Dendritic cell treated with granulocyte-macrophage colony-stimulating factor and Interleukin-4, amounts not matched to agents 40 ng/mL and 50 ng/mL, for 4 days (primary cell): ENCODE data around the gene GADL1.

Experiments
- H3K27ac Mint-ChIP-seq: one replicate; pipeline ENCODE4 v1.8.0; 2022; ENCODE audit warnings: mild to moderate bottlenecking, mixed read lengths
- H3K27me3 Mint-ChIP-seq: one replicate; pipeline ENCODE4 v1.8.0; 2022; ENCODE audit warnings: mild to moderate bottlenecking, mixed read lengths
- H3K36me3 Mint-ChIP-seq: one replicate; pipeline ENCODE4 v1.8.0; 2022; ENCODE audit warnings: low read depth, mixed read lengths
- H3K4me1 Mint-ChIP-seq: one replicate; pipeline ENCODE4 v1.8.0; 2022; ENCODE audit warnings: low read depth, mixed read lengths
- H3K4me3 Mint-ChIP-seq: one replicate; pipeline ENCODE4 v1.8.0; 2022; ENCODE audit warnings: mild to moderate bottlenecking, moderate library complexity, mixed read lengths
- H3K9me3 Mint-ChIP-seq: one replicate; pipeline ENCODE4 v1.8.0; 2022; ENCODE audit warnings: mixed read lengths
- intact Hi-C: fragments of 100-400 bp; cut with micrococcal nuclease; formaldehyde crosslinking; loops from one replicate; pipeline ENCODE4 v1.15.0; 2022

GADL1 gene

GRCh38 chr3:30677347-30677685, 217.1 kb downstream of the GADL1 start:
- H3K27ac Mint-ChIP-seq: no peak overlapping the region
- peaks cover 71% of the 10 kb centered on the region for H3K4me1 Mint-ChIP-seq
- no peak overlapping the region for H3K4me3 Mint-ChIP-seq
- H3K36me3 Mint-ChIP-seq: peaks cover 99% of the 10 kb centered on the region
- H3K27me3 Mint-ChIP-seq: no peaks in the 10 kb centered on the region
- intact Hi-C loops: no loop called here
- no peaks in the 10 kb centered on the region for H3K9me3 Mint-ChIP-seq

GRCh38 chr3:30676424-30677346, 217.8 kb downstream of the GADL1 start:
- H3K4me3 Mint-ChIP-seq: no peak overlapping the region
- H3K27me3 Mint-ChIP-seq: no peaks in the 10 kb centered on the region
- no peak overlapping the region for H3K27ac Mint-ChIP-seq
- peaks cover 99% of the 10 kb centered on the region for H3K36me3 Mint-ChIP-seq
- intact Hi-C loops: no loop called here
- H3K9me3 Mint-ChIP-seq: no peaks in the 10 kb centered on the region
- H3K4me1 Mint-ChIP-seq: peaks cover 70% of the 10 kb centered on the region
